HUES6 (cell line): ENCODE measurements around the gene GAS2.
"Not testable (repeated sequence)": the region's sequence is repeated elsewhere in the genome, so short reads cannot be mapped to it uniquely, and the experiment has no call there.

Source experiments
- H3K27ac ChIP-seq: 2 replicates; pipeline ENCODE4 v1.7.0; 2013; ENCODE audit warnings: low read depth, mild to moderate bottlenecking, low read length, inconsistent platforms
- H3K27me3 ChIP-seq: 2 replicates; pipeline ENCODE4 v1.6.1; 2013; ENCODE audit warnings: low read length; ENCODE audit not compliant: control insufficient read depth, insufficient read depth
- H3K36me3 ChIP-seq: 2 replicates; pipeline ENCODE4 v1.6.1; 2013; ENCODE audit warnings: low read length; ENCODE audit not compliant: control insufficient read depth, insufficient read depth
- H3K4me1 ChIP-seq: 2 replicates; pipeline ENCODE4 v1.6.1; 2013; ENCODE audit warnings: low read length; ENCODE audit not compliant: control insufficient read depth, insufficient read depth
- H3K4me3 ChIP-seq: 2 replicates; pipeline ENCODE4 v1.5.1; 2013; ENCODE audit warnings: low read depth, low read length
- H3K9ac ChIP-seq: one replicate; pipeline ENCODE4 v1.6.1; 2013; ENCODE audit warnings: mild to moderate bottlenecking, low read length
- H3K9me3 ChIP-seq: 2 replicates; pipeline ENCODE4 v1.6.1; 2013; ENCODE audit warnings: low read depth, low read length; ENCODE audit not compliant: control insufficient read depth, insufficient read depth

Gene GAS2

GRCh38 chr11:22641559-22641958 is 24.9 kb upstream of the GAS2 start:
- H3K36me3 ChIP-seq = no peaks in the 10 kb centered on the region
- no peak overlapping the region for H3K4me3 ChIP-seq
- peaks cover 4% of the 10 kb centered on the region for H3K4me1 ChIP-seq
- H3K9ac ChIP-seq = no peak overlapping the region
- H3K9me3 ChIP-seq = no peaks in the 10 kb centered on the region
- no peak overlapping the region for H3K27ac ChIP-seq
- H3K27me3 ChIP-seq = peaks cover 25% of the 10 kb centered on the region

GRCh38 chr11:22652346-22652745 is 14.1 kb upstream of the GAS2 start:
- H3K4me1 ChIP-seq = peaks cover 11% of the 10 kb centered on the region
- H3K9me3 ChIP-seq, H3K27ac ChIP-seq, H3K27me3 ChIP-seq, H3K9ac ChIP-seq, H3K36me3 ChIP-seq, H3K4me3 ChIP-seq: not testable (repeated sequence)

DNA sequence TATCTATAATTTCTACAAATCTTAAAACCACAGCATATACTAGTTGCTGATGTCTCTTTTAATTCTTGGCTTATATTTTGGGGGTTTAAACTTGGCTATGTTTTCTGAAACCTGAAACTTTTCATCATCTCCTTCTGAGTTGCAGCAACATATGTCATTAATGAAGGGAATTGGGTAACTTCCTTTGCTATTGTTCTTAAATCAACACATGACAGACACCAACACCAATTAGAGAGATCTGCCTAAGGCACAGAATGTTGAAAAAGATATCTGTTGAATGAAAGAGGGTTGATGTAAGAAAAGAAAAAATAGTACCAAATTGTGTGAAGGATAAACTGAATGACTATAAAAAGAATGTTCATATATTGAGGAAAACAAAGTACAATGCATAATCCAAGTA is 10.3 kb upstream of the GAS2 start:
- Histone ChIP-seq H3K27ac (no peak overlapping the region), H3K9ac (no peak overlapping the region), H3K4me1 (peaks cover 12% of the 10 kb centered on the region), H3K27me3 (no peaks in the 10 kb centered on the region), H3K4me3 (no peak overlapping the region), H3K36me3 (no peaks in the 10 kb centered on the region), H3K9me3 (no peaks in the 10 kb centered on the region)

DNA sequence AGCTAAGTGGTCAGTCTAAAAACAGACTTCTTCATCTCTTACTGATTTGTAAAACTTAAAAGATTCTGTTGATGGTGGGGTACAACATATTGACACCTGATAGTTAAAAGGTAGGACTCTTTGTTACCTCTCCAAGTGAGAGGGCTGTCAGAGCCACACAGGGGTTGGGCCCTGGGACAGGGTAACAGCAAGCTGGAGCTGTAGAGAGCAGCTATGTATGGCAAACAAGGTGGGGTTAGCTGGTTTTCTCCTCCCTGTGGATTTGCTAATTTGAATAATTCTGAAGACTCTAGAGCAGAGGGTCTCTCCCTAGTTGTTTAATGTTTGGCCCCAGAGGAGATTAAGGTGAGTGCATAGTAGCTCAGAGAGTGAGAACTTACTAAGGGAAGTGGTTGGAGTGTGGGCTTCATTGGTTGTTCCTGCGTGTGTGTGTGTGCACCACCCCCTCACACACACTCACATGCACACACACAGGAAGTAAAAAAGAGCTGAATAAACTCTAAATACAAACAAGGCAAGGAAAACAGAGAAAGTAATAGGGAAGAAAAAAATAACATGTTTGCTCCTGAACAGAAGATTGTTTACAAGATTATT is 9.2 kb upstream of the GAS2 start:
- Histone ChIP-seq H3K4me1 (peaks cover 12% of the 10 kb centered on the region), H3K27me3 (no peaks in the 10 kb centered on the region), H3K9me3 (no peaks in the 10 kb centered on the region), H3K36me3 (no peaks in the 10 kb centered on the region), H3K27ac (no peak overlapping the region), H3K9ac (no peak overlapping the region), H3K4me3 (no peak overlapping the region)

GRCh38 chr11:22659783-22660182 is 6.6 kb upstream of the GAS2 start:
- H3K27me3 ChIP-seq = no peaks in the 10 kb centered on the region
- H3K27ac ChIP-seq = no peak overlapping the region
- H3K4me1 ChIP-seq = peaks cover 12% of the 10 kb centered on the region
- no peak overlapping the region for H3K4me3 ChIP-seq
- H3K9ac ChIP-seq = no peak overlapping the region
- no peaks in the 10 kb centered on the region for H3K9me3 ChIP-seq
- H3K36me3 ChIP-seq = no peaks in the 10 kb centered on the region

- no peaks in the 10 kb centered on the region for H3K9me3 ChIP-seq
- no peak overlapping the region for H3K27ac ChIP-seq
- peak overlapping the region; percentile 66 for H3K4me3 ChIP-seq
- H3K4me1 ChIP-seq = peaks cover 6% of the 10 kb centered on the region
- H3K9ac ChIP-seq = peak overlapping the region; percentile 52
- H3K36me3 ChIP-seq = no peaks in the 10 kb centered on the region
- H3K27me3 ChIP-seq = peaks cover 33% of the 10 kb centered on the region
Observed at GRCh38 chr11:22666688-22667439, 453 bp downstream of the GAS2 start.

- H3K9me3 ChIP-seq = no peaks in the 10 kb centered on the region
- peaks cover 33% of the 10 kb centered on the region for H3K27me3 ChIP-seq
- no peak overlapping the region for H3K9ac ChIP-seq
- H3K36me3 ChIP-seq = no peaks in the 10 kb centered on the region
- no peak overlapping the region for H3K27ac ChIP-seq
- H3K4me3 ChIP-seq = no peak overlapping the region
- H3K4me1 ChIP-seq = peaks cover 6% of the 10 kb centered on the region
Observed at GRCh38 chr11:22668005-22668796, 1.8 kb downstream of the GAS2 start.

- no peak overlapping the region for H3K27ac ChIP-seq
- peaks cover 6% of the 10 kb centered on the region for H3K4me1 ChIP-seq
- peaks cover 33% of the 10 kb centered on the region for H3K27me3 ChIP-seq
- H3K4me3 ChIP-seq = no peak overlapping the region
- no peaks in the 10 kb centered on the region for H3K36me3 ChIP-seq
- no peak overlapping the region for H3K9ac ChIP-seq
- no peaks in the 10 kb centered on the region for H3K9me3 ChIP-seq
Observed at GRCh38 chr11:22669368-22669767, 3.0 kb downstream of the GAS2 start.

- Histone ChIP-seq H3K36me3 (no peaks in the 10 kb centered on the region), H3K27ac (no peak overlapping the region), H3K9me3 (no peaks in the 10 kb centered on the region), H3K9ac (no peak overlapping the region), H3K4me3 (no peak overlapping the region), H3K4me1 (peaks cover 4% of the 10 kb centered on the region), H3K27me3 (peaks cover 29% of the 10 kb centered on the region)
Observed at GRCh38 chr11:22670830-22671229, 4.4 kb downstream of the GAS2 start.

- Histone ChIP-seq H3K9ac (no peak overlapping the region), H3K27me3 (peaks cover 20% of the 10 kb centered on the region), H3K36me3 (no peaks in the 10 kb centered on the region), H3K27ac (no peak overlapping the region), H3K4me1 (no peaks in the 10 kb centered on the region; the same call in 1 of the 2 replicates), H3K9me3 (no peaks in the 10 kb centered on the region), H3K4me3 (no peak overlapping the region)
Observed at GRCh38 chr11:22671751-22672150, 5.3 kb downstream of the GAS2 start.
